ENCODE data around the gene IVNS1ABP.

The IVNS1ABP gene

DNA sequence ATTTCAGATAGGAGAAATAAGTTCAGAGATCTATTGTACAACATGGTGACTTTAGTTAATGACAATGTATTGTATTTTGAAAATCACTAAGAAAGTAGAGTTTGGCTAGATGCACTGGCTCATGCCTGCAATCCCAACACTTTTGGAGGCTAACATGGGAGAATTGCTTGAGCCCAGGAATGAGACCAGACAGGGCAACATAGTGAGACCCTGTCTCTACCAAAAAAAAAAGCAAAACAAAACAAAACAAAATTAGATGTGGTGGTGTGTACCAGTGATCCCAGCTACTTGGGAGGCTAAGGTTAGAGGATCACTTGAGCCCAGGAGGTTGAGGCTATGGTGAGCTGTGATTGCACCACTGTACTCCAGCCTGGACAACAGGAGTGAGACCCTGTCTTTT, 27.2 kb downstream of the IVNS1ABP start:
- peak; percentile 19 for ATAC-seq
- Mint-ChIP-seq H3K27me3 (no peaks in the 10 kb centered on the region), H3K4me1 (peaks cover 13% of the 10 kb centered on the region), H3K9me3 (no peaks in the 10 kb centered on the region), H3K27ac (no peak overlapping the region), H3K4me3 (no peak overlapping the region)
- DNase-seq, result no peak

DNA sequence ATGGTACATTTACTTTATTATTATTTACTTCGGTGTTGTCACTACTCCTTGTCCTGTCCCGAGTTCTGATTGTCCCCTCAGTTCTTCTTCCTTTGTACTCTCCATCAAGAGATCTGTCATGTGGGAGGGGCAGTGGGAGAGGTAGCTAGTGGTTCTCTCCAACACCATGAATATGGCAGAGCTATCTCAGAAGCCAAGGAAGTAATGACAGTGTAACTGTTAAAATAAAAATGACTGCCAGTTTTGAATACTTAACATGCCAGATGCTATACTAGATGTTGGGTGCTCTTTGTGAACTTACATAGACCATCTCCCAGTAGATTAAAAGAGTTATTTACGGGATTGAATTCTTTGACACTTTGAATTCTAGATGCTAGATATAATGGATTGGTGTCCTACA, 28.6 kb downstream of the IVNS1ABP start:
- H3K9me3 Mint-ChIP-seq, result no peaks in the 10 kb centered on the region
- ATAC-seq (no peak), DNase-seq (no peak)
- H3K27me3 Mint-ChIP-seq, result no peaks in the 10 kb centered on the region
- peaks cover 22% of the 10 kb centered on the region for H3K4me1 Mint-ChIP-seq
- no peak overlapping the region for H3K27ac Mint-ChIP-seq
- H3K4me3 Mint-ChIP-seq, result no peak overlapping the region

GRCh38 chr1:185287451-185287850, 29.6 kb downstream of the IVNS1ABP start:
- Mint-ChIP-seq H3K27me3 (no peaks in the 10 kb centered on the region), H3K27ac (peak overlapping the region in 1 of 2 donors; percentile 45), H3K4me3 (no peak overlapping the region), H3K9me3 (no peaks in the 10 kb centered on the region), H3K4me1 (peaks cover 26% of the 10 kb centered on the region)
- ATAC-seq (peak; percentile 31), DNase-seq (no peak)

- DNase-seq (no peak), ATAC-seq (peak; percentile 41)
- H3K27me3 Mint-ChIP-seq, result no peaks in the 10 kb centered on the region
- H3K4me3 Mint-ChIP-seq, result no peak overlapping the region
- peaks cover 10% of the 10 kb centered on the region in 2 donors for H3K9me3 Mint-ChIP-seq
- peak overlapping the region in 1 of 2 donors; percentile 59 for H3K27ac Mint-ChIP-seq
- H3K4me1 Mint-ChIP-seq, result peaks cover 54% of the 10 kb centered on the region
These were observed 32.3 kb downstream of the IVNS1ABP start for GRCh38 chr1:185284533-185285276.

DNA sequence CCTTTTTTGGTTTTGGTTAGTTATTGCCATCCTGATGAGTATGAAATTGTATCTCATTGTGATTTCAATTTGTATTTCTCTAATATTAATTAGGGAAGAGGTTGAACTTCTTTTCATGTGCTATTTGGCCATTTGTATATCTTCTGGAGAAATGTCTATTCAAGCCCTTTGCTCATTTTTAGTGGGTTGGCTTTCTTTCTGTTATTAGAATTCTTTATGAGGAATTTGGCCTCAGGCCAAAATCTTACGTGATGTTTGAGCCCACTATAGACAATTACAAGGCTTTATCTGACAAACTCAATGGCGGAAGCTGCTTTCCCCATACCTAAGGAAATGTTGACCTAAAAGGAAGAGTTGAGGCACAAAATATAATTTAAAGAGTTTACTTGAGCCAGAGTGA, 32.9 kb downstream of the IVNS1ABP start:
- Mint-ChIP-seq H3K27me3 (no peaks in the 10 kb centered on the region), H3K27ac (no peak overlapping the region), H3K4me1 (peaks cover 57% of the 10 kb centered on the region), H3K9me3 (peaks cover 15 to 16% of the 10 kb centered on the region in 2 donors), H3K4me3 (no peak overlapping the region)
- DNase-seq (no peak), ATAC-seq (no peak)

DNA sequence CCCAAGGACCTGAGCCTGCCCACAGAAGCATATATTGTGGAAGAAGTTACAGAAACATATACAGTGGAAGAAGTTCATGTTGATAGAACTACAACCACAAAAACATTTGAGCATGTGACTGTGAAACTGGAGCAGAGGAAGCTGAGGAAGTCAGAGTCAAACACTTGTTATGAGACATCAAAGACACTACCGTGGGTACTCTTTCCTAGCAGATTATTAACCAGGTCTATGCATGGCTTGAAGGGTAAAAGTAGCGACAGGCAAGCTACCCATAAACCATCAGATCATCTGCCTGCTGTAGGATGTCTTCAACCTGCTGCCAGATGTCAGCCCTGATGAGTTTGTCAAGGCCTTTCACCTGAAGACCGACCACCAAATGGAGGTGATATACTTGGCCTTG, 35.8 kb downstream of the IVNS1ABP start:
- Mint-ChIP-seq H3K4me3 (peak overlapping the region; percentile 24 to 53), H3K27ac (peak overlapping the region; percentile 48 to 91), H3K9me3 (peaks cover 17 to 19% of the 10 kb centered on the region in 2 donors), H3K4me1 (peaks cover 53% of the 10 kb centered on the region), H3K27me3 (no peaks in the 10 kb centered on the region)
- ATAC-seq (peak; percentile 72), DNase-seq (no peak)

GRCh38 chr1:185280589-185280988, 36.5 kb downstream of the IVNS1ABP start:
- peaks cover 17 to 19% of the 10 kb centered on the region in 2 donors for H3K9me3 Mint-ChIP-seq

DNA sequence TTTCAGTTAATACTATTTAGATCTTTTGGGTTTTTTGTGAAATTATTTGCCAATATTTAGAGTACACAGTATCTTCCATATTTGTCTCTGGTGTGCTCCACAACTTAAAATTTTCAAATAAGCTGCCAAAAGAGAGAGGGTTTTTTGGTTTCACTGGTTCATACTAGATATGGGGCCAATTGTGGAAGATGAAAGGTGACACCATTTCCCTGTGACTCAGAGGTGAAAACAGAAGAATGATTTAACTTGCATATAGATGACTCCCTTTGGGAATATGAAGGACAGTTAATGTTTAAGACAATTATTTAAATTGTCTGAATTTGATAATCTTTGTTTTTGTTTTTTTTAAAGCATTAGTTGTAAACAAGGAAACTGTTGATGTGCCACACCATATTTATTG, 37.5 kb downstream of the IVNS1ABP start:
- ATAC-seq (no peak), DNase-seq (no peak)
- peaks cover 17 to 19% of the 10 kb centered on the region in 2 donors for H3K9me3 Mint-ChIP-seq
- H3K4me3 Mint-ChIP-seq, result no peak overlapping the region
- no peaks in the 10 kb centered on the region for H3K27me3 Mint-ChIP-seq
- peak overlapping the region; percentile 49 to 82 for H3K27ac Mint-ChIP-seq
- H3K4me1 Mint-ChIP-seq, result peaks cover 41% of the 10 kb centered on the region

More at GRCh38 chr1:185280589-185280988, 36.5 kb downstream of the IVNS1ABP start:
- H3K4me3 Mint-ChIP-seq, result no peak overlapping the region
- H3K4me1 Mint-ChIP-seq, result peaks cover 51% of the 10 kb centered on the region
- no peak for DNase-seq
- ATAC-seq, result no peak
- H3K27me3 Mint-ChIP-seq, result no peaks in the 10 kb centered on the region
- H3K27ac Mint-ChIP-seq, result peak overlapping the region; percentile 67 to 74

DNA sequence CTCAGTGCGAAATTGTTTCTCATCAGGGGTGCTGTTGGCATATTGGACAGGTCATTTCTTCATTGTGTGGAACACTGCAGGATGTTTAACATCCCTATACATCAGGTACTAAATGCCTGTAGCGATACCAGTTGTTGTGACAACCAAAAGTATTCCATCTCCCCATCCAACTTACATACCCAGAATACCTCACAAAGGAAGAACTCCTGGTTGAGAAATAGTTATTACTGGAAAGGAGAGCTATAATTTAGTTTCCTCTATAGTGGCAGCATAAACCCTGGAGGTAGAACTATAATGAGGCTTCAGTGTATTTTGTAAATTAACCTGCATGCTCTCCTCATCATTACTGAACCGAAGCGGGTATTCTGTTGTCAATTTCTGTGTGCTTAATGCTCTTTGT, 45.1 kb downstream of the IVNS1ABP start:
- H3K4me3 Mint-ChIP-seq, result no peak overlapping the region
- no peak for ATAC-seq
- H3K27ac Mint-ChIP-seq, result no peak overlapping the region
- H3K9me3 Mint-ChIP-seq, result no peaks in the 10 kb centered on the region
- no peak for DNase-seq
- H3K4me1 Mint-ChIP-seq, result no peaks in the 10 kb centered on the region
- H3K27me3 Mint-ChIP-seq, result no peaks in the 10 kb centered on the region

DNA sequence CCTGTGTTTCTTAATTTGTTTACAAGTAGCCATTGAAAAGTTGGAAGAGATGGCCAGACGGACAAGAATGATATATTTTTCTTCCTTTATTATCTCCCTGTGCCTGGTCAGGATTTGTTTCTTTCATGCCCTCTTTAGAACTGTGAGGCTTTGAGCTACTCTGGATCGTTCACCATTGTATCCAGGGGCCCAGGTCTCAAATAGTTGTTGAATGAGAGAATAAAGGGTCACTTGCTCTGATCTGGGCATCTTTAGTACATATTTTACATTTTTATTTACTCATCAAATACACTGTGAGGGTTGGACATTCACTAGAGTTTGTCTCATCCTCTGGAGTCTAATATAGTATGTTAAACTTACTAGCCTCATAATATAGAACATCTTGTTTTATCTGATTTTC, 48.7 kb downstream of the IVNS1ABP start:
- H3K4me1 Mint-ChIP-seq, result no peaks in the 10 kb centered on the region
- no peak overlapping the region for H3K4me3 Mint-ChIP-seq
- DNase-seq (no peak), ATAC-seq (no peak)
- no peaks in the 10 kb centered on the region for H3K9me3 Mint-ChIP-seq
- H3K27ac Mint-ChIP-seq, result no peak overlapping the region
- no peaks in the 10 kb centered on the region for H3K27me3 Mint-ChIP-seq

GRCh38 chr1:185267701-185268100, 49.3 kb downstream of the IVNS1ABP start:
- H3K4me1 Mint-ChIP-seq, result no peaks in the 10 kb centered on the region
- ATAC-seq, result no peak
- H3K27ac Mint-ChIP-seq, result no peak overlapping the region
- H3K9me3 Mint-ChIP-seq, result no peaks in the 10 kb centered on the region
- no peaks in the 10 kb centered on the region for H3K27me3 Mint-ChIP-seq
- no peak for DNase-seq
- H3K4me3 Mint-ChIP-seq, result no peak overlapping the region

DNA sequence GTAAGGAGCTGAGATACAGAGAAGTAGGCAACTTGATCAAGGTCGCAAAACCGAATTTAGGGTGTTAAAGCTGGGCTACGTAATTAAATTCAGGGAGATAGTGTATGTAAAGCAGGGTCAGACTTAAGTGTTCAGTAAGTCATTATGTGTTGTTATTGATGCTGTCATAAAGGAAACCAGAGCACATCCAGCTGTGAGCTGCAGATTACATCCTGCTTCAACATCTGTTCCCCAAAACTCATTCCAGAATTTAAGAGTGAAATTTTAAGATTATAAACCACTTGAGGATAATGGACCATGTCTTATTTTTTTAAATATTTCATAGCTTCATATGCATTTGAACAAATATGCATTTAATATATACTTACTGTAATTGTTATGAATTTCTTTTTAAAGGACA, 49.7 kb downstream of the IVNS1ABP start:
- Mint-ChIP-seq H3K27ac (no peak overlapping the region), H3K27me3 (no peaks in the 10 kb centered on the region), H3K9me3 (no peaks in the 10 kb centered on the region), H3K4me1 (no peaks in the 10 kb centered on the region), H3K4me3 (no peak overlapping the region)
- ATAC-seq (no peak), DNase-seq (no peak)

GRCh38 chr1:185265314-185265713, 51.7 kb downstream of the IVNS1ABP start:
- Mint-ChIP-seq H3K9me3 (no peaks in the 10 kb centered on the region), H3K4me1 (no peaks in the 10 kb centered on the region), H3K27ac (no peak overlapping the region), H3K4me3 (no peak overlapping the region), H3K27me3 (no peaks in the 10 kb centered on the region)
- ATAC-seq (no peak), DNase-seq (no peak)

GRCh38 chr1:185263780-185264179, 53.3 kb downstream of the IVNS1ABP start:
- DNase-seq (no peak), ATAC-seq (no peak)
- H3K27ac Mint-ChIP-seq, result no peak overlapping the region
- H3K27me3 Mint-ChIP-seq, result no peaks in the 10 kb centered on the region
- H3K9me3 Mint-ChIP-seq, result no peaks in the 10 kb centered on the region
- H3K4me1 Mint-ChIP-seq, result no peaks in the 10 kb centered on the region
- H3K4me3 Mint-ChIP-seq, result no peak overlapping the region

DNA sequence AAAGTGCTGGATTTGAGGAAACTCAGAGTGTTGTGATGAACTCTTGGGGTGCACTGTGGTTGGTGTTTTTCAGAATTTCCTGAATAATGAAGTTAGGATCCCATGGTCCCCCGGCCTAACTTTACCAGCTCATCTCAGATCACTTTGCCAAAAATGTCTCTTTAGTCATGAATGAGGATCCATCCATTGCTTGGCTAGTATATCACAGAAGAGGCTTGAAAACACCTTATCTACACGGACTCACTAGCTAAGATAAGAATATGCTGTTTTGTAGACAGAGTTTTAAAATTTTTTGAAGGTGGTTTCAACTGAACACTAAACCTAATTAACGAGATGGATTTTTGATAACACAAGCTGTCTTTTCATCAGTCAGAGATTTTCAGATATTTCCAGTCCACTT, 53.8 kb downstream of the IVNS1ABP start:
- ATAC-seq, result no peak
- Mint-ChIP-seq H3K27me3 (no peaks in the 10 kb centered on the region), H3K4me1 (no peaks in the 10 kb centered on the region), H3K9me3 (no peaks in the 10 kb centered on the region), H3K27ac (no peak overlapping the region), H3K4me3 (no peak overlapping the region)
- DNase-seq, result no peak

DNA sequence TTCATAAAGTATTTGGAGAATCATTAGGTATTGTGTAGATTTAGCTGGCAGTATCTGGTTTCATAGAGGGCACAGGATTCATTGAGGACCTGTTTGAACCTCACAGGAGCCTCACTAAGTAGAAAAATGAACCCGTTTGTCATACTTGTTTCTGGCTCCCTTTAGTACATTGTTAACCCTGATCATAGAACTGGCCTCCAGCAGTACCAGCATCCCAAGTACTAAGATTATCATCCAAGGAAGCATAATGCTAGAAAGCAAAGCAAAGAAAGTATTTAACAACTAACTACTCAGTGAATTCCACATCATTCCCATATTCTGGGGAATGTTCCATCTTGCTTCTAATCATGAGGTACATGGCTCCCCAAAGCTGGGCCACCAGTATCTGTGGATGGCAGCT, 54.9 kb downstream of the IVNS1ABP start:
- Mint-ChIP-seq H3K9me3 (no peaks in the 10 kb centered on the region), H3K4me1 (peaks cover 7% of the 10 kb centered on the region), H3K27ac (no peak overlapping the region), H3K27me3 (no peaks in the 10 kb centered on the region), H3K4me3 (no peak overlapping the region)
- DNase-seq (no peak), ATAC-seq (no peak)

- no peaks in the 10 kb centered on the region for H3K9me3 Mint-ChIP-seq
- H3K4me1 Mint-ChIP-seq, result peaks cover 7% of the 10 kb centered on the region
- no peak for DNase-seq
- H3K27me3 Mint-ChIP-seq, result no peaks in the 10 kb centered on the region
- no peak overlapping the region for H3K27ac Mint-ChIP-seq
- ATAC-seq, result no peak
- H3K4me3 Mint-ChIP-seq, result no peak overlapping the region
These were observed 56.4 kb downstream of the IVNS1ABP start for GRCh38 chr1:185260611-185261010.
